ENCODE results near the gene PLAAT4. TPM values are rescaled to one million over a fixed set of nuclear protein-coding genes. Genes with fewer than 3 reads are reported as not detected.

The PLAAT4 gene
- total RNA-seq, 2 donors from 2014 or later, result 60.6 to 101 TPM

Other genes with a start within 250 kb of the PLAAT4 start
- gene SLC22A9, start 167.0 kb upstream of the PLAAT4 start, total RNA-seq, result not detected
- 1 to 10 TPM; 1.7 to 2.8 TPM for gene PLAAT5, start 45.6 kb upstream of the PLAAT4 start, total RNA-seq
- gene LGALS12, start 30.7 kb upstream of the PLAAT4 start, total RNA-seq, result under 1 TPM; 0.37 to 0.38 TPM
- under 1 TPM in 1 of 2 donors, not detected in 1; 0.35 TPM for gene PLAAT2, start 26.6 kb downstream of the PLAAT4 start, total RNA-seq
- gene PLAAT3, start 77.6 kb downstream of the PLAAT4 start, total RNA-seq, result 10 to 100 TPM in 1 of 2 donors, 1 to 10 TPM in 1; 6.3 to 11.5 TPM
- gene ATL3, start 134.6 kb downstream of the PLAAT4 start, total RNA-seq, result 10 to 100 TPM; 42.6 to 47.0 TPM
- gene RTN3, start 144.7 kb downstream of the PLAAT4 start, total RNA-seq, result 10 to 100 TPM; 89.9 to 91.3 TPM
- 1 to 10 TPM; 4.0 to 6.9 TPM for gene ZFTA, start 232.0 kb downstream of the PLAAT4 start, total RNA-seq